Measurements from ENCODE around the gene CCDC169.
A peak's percentile ranks its signal among the peaks of the same experiment; 100 is the strongest.

The CCDC169 gene

GRCh38 chr13:36192166-36192565, 105.4 kb downstream of the CCDC169 start:
- in situ Hi-C loops (cut with HindIII; ENCODE audit: low sequenced_read_pairs), result no loop called here
- no peak for DNase-seq (ENCODE audit: low read depth)
- H3K4me3 ChIP-seq (ENCODE audit: low read depth, low read length), result no peak overlapping the region
- TF ChIP-seq, protein P1, sequence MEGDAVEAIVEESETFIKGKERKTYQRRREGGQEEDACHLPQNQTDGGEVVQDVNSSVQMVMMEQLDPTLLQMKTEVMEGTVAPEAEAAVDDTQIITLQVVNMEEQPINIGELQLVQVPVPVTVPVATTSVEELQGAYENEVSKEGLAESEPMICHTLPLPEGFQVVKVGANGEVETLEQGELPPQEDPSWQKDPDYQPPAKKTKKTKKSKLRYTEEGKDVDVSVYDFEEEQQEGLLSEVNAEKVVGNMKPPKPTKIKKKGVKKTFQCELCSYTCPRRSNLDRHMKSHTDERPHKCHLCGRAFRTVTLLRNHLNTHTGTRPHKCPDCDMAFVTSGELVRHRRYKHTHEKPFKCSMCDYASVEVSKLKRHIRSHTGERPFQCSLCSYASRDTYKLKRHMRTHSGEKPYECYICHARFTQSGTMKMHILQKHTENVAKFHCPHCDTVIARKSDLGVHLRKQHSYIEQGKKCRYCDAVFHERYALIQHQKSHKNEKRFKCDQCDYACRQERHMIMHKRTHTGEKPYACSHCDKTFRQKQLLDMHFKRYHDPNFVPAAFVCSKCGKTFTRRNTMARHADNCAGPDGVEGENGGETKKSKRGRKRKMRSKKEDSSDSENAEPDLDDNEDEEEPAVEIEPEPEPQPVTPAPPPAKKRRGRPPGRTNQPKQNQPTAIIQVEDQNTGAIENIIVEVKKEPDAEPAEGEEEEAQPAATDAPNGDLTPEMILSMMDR (IDR thresholded peaks at IDR 0.05; ENCODE audit: low read depth, low read length, missing control alignments), result no peak

GRCh38 chr13:36190771-36191170, 106.8 kb downstream of the CCDC169 start:
- DNase-seq (ENCODE audit: low read depth), result peak; percentile 31
- in situ Hi-C loops (cut with HindIII; ENCODE audit: low sequenced_read_pairs), result no loop called here
- TF ChIP-seq, protein P1 (IDR thresholded peaks at IDR 0.05; ENCODE audit: low read depth, low read length, missing control alignments), result no peak
- no peak overlapping the region for H3K4me3 ChIP-seq (ENCODE audit: low read depth, low read length)

GRCh38 chr13:36188441-36188840, 109.2 kb downstream of the CCDC169 start:
- in situ Hi-C loops (cut with HindIII; ENCODE audit: low sequenced_read_pairs), result no loop called here
- no peak for DNase-seq (ENCODE audit: low read depth)
- H3K4me3 ChIP-seq (ENCODE audit: low read depth, low read length), result no peak overlapping the region
- TF ChIP-seq, protein P1 (IDR thresholded peaks at IDR 0.05; ENCODE audit: low read depth, low read length, missing control alignments), result no peak

DNA sequence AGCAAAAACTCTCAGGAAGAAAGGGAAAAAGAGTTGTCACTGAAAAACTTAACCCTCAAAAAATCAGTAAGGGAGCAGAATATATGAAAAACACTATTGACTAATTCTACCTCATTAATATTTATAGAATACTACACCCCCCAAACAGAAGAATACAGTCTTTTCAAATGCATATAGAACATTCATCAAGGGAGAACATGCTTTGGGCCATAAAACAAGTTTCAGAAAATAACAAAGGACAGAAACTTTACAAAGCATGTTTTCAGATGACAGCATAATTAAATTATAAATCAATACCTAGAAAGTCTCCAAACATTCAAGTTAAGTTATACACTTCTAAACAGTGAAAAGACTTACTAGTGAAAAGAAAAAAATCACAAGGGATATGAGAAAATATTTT, 113.7 kb downstream of the CCDC169 start:
- H3K4me3 ChIP-seq (ENCODE audit: low read depth, low read length), result no peak overlapping the region
- DNase-seq (ENCODE audit: low read depth), result no peak
- TF ChIP-seq, protein P1 (IDR thresholded peaks at IDR 0.05; ENCODE audit: low read depth, low read length, missing control alignments), result no peak
- in situ Hi-C loops (cut with HindIII; ENCODE audit: low sequenced_read_pairs), result no loop called here

All from astrocyte of the cerebellum (primary cell).